GM19372 (cell line): ENCODE measurements around the gene TBX2.

Source experiments
- ATAC-seq: cut with Tn5 transposase; IDR thresholded peaks from one replicate; pipeline ENCODE4 v1.9.1; 2021; ENCODE audit warnings: mild to moderate bottlenecking, low read depth, moderate library complexity; ENCODE audit not compliant: unreplicated experiment

The TBX2 gene

DNA sequence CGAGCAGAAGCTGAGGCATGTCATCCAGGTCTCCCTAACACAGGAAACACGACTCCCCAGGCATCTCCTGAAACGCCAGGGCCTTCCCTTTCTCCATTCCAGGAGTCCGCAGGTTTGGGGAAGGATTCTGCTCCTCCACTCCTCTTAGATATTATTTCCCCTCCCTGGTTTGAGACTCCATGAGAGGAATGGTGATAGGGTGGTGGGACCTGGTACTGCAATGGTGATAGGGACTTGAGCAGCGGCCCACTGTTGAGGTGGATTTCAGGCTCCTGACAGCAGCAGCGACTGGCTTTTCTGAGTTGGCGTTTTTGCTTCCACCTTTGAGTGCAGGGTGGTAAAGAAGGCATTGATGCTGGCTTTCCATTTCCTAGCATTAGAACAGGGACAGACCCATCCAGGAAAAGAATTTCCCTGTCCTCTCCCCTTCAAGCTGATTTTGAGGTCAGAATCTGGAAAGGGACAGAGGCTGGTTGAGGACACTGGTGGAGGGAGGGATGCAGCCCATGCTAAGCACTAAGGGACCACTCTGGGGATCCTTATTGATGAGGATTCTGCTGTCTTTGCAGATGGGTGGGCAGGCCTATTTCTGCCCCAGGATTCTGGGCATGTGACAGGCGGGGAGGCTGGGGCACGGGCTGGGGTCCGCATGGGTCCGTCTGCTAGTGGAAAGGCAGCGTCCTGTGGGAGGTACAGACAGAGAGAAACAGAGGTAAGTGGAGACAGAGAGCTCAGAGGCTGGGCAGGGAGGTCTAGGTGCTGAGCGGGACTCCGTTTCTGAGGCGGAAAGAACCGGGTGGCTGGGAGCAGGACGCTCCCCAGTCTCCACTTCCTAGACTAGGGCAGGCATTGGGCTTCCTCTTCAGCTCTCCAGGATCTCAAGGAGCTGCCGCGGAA, 51.2 kb downstream of the TBX2 start:
- no peak for ATAC-seq

- ATAC-seq = no peak
These were observed 52.1 kb downstream of the TBX2 start for GRCh38 chr17:61451538-61452300.

- ATAC-seq = no peak
These were observed 53.0 kb downstream of the TBX2 start, which contains the start of gene TBX4 for GRCh38 chr17:61452301-61453290. Gene TBX4 (plus strand): TSS chr17:61452422. CDS start chr17:61456491, 4,069 bp downstream.

GRCh38 chr17:61453566-61454380, 54.1 kb downstream of the TBX2 start:
- ATAC-seq = no peak

DNA sequence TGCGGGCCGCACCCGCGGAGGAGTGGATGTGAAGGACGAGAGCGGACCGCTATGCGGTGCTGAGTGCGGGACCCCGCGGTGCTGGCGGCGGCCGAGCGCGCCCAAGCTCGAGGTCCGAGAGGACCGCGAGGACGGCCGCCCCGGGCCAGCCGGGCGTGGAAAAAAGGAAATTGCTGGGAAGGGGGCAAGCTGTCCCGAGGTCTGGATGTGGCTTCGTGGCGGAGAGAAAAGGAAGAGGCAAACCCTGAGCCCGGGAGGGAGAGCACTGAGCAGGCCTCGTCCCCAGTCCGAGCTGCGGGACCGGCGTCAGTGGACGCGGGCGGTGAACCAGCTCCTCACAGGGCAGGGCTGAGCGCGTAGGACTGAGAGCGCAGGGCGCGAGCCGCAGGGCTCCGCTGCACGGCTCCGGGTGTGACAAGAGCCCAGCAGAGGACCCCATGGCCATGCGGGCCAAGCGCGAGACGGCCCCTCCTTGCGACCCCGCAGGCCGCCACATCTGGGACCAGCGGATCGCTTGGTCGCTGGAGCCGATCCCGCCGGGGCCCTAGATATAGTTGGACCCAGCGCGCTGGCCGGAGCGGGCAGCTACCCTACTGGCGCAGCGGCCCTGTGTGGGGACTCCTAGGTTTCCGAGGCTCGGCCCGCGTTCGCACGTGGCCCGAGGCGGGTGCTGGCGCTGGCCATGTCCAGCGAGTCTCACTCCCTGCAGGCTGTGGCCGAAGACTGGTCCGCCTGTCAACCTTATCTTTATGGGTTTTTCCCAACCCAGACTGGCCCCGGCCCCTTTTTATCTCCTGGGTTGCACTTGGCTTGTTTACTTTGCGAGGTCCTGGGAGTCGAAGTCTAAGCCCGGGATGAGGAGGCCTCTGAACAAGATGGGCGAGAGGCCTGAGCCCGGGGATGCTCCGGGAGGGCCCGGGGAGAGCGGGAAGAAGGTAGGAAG, 55.0 kb downstream of the TBX2 start:
- no peak for ATAC-seq

DNA sequence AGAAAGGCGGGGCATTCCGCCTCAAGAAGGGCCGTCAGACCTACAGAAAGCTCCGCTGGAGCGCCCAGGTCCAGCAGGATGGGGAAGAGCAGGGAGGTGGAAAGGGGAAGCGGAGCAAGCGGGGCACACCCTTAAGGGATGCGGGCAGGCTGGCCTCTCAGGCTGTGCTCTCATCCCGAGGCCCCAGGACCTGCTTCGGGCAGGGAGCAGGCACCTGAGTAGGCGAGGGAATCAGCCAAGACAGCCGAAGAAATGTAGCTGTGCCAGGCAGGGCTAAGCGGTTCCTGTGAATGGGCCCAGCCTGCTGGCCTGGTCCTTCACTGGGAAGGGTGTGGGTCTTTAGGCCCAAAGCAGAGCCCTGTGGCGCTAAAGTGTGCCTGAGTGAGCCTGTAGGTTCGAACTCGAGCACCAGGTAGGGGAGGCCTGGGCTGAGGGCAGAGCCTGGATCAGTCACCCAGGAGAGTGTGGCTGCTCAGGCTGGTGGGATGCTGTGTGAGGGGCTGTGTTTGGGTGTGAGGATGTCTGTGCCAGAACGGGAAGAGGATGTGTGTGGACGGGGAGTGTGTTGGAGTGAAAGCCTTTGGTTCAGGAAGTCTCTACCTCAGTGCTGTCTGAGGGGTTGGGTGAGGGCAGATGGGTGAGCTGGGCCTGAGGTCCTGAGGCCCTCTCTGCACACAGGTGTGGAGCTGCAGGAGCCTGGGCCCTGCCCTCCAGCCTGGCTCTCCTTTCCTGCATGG, 55.8 kb downstream of the TBX2 start:
- ATAC-seq = no peak

DNA sequence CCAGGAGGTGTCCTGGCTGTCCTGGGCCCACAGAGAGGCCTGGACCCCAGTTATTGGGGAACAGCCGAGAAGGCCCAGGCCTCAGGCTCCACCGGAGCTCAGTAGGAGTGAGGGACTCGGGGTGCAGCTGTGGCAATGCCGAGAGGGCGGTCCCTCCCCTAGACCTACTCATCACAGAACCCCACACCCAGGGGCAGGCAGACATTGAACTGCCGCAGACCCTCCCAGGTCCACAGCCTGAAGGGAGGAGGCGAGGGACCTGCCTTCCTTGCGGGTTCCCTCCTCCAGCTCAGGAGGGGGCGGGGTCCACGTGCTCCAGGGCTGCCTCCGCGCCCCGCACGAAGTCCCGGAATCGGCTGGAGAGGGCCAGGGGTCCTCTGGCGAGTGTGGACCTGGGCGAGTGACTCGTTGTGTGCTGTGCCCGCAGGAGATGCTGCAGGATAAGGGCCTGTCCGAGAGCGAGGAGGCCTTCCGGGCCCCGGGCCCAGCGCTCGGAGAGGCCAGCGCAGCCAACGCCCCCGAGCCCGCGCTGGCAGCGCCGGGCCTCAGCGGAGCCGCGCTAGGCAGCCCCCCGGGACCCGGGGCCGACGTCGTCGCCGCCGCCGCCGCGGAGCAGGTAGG, 56.5 kb downstream of the TBX2 start:
- no peak for ATAC-seq

DNA sequence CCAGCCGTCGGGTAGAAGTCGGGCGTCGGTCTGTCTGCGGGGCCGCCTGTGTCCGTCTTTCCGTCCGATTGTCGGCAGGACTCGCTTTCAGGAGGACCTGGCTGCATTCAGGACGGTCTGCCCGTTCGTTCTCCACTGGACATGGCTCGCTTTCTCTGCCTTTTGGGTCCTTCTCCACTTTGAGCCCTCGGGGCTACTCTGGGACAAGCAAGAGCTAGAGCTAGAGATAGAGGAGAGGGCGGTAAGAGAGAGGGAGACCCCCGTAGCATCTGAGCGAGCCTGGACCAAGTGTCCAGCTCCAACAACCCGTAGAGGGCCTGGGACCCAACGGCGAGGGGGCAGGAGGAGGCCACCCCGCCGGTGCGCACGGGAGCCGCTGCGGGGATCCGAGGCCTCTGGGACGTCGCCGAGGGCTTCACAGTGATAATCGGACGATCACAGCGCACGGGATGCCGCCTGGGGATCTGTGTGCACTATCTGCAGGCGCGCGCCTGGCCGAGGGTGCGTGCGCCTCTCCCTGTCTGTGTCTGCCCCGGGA, 57.1 kb downstream of the TBX2 start:
- no peak for ATAC-seq

DNA sequence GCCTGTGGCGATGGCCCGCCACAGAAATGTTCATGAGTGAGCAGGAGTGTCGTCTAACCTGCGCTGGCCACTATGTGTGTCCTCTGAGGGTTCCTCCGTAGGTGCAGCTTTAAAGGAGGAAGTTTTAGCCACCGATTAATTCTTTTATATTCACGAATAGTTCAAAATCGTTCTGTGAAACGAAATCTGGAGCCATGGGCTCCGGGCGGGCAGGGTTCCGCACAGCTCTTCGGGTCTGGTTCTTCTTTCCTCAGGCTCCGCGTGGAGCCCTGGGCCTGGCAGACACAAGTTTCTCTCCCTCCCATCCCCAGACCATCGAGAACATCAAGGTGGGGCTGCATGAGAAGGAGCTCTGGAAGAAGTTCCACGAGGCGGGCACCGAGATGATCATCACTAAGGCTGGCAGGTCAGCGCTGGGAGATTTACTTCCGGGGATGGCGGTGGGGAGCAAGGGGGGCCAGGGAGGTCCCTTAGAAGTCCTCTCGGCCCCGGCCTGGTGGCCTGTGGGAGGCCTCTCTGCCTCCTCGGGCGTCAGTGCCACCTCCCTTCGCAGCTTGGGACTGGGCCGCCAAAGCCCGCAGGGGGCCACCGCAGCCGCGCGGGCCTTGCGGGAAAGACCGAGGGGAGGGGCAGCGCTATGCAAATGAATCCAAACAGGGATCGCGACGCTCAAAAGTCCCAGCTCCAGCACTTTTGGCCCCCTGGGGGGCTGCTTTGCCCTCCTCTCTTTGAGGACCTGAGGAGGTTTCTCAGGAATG, 57.8 kb downstream of the TBX2 start:
- ATAC-seq = no peak

DNA sequence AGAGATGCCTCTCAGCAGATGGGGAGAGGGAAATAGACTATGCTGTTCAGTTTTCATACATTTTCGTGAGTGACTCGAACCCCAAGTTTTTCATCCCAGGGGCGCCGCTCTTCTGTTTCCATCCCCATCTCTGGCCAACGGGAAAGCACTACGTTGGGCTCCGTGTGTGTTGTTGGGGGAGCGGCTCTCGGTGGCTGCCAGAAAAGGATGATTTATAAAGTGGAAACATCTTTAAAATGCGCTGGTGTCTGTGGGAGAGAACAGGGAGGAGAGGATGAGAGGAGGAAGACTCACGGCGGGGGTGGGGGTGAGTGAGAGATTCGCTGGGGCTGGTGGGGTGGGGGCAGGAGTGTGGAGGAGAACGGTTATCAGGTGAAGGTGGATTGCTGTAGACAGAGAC, 58.4 kb downstream of the TBX2 start:
- no peak for ATAC-seq

DNA sequence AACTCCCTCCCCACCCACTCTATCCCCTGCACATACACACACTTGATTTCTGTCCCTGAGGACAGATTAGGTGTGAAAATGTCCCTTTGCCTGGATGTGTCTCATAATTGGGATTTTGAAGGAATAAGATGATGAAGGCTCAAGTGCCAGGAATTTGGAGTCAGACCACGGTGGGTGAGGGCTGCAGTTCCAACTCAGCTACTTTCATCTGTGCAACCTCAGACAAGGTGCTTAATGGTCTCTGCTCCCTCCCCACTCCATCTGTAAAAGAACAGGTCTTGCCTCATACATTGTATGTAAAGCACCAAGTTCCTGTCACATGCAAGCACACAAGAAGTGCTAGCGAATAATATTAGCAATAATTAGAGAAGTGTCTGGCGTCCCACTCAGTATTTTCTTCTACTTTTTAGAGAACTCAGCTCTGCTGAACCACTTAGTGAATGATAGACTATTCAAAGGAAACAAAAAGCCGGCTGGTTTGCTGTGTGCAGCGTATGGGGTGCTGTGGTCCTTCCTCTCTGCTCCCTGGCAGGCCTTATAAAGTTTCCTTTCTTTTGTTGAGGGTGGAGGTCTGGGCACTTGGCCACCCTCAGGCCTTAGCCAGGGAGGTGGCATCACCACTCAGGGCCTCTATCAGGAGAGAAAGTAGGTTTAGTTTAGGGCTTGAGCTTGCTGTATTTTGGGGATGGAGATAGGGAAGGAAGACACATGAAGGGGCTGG, 58.9 kb downstream of the TBX2 start:
- no peak for ATAC-seq
